Measurements from ENCODE around the gene RAB39A. TPM values are rescaled to one million over a fixed set of nuclear protein-coding genes. Genes with fewer than 3 reads are reported as not detected.
"Not testable (repeated sequence)": the region's sequence is repeated elsewhere in the genome, so short reads cannot be mapped to it uniquely, and the experiment has no call there.

RAB39A gene
- total and polyA plus RNA-seq, 3 experiments from 2014 or later = 0.11 to 0.20 TPM; not detected in 1

DNA sequence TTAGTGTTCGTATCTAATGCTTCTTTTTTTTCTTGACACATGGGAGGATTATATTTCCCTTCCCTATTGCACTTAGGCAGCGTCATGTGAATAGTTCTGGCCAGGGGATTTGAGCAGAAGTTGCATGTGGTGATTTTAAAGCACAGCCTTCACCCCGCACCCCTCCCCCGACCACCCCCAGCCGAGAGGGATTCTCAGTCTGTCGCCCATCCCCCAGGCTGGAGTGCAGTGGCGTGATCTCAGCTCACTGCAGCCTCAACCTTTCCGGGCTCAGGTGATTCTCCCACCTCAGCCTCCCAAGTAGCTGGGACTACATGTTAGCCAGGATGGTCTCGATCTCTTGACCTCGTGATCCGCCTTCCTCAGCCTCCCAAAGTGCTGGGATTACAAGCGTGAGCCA, 20.1 kb downstream of the RAB39A start:
- DNase-seq; H3K27ac ChIP-seq (ENCODE audit: low read depth, low read length); H3K4me3 Mint-ChIP-seq; H3K36me3 ChIP-seq (ENCODE audit: insufficient read depth, low read length); H3K4me1 ChIP-seq (ENCODE audit: insufficient read depth, low read length); POLR2A ChIA-PET; H3K36me3 Mint-ChIP-seq; H3K27ac Mint-ChIP-seq; H3K4me3 ChIP-seq (ENCODE audit: low read length); H3K4me1 Mint-ChIP-seq; H3K9me3 ChIP-seq (ENCODE audit: low read length); H3K9me3 Mint-ChIP-seq; H3K27me3 Mint-ChIP-seq; H3K27me3 ChIP-seq (ENCODE audit: insufficient read depth, low read length, poor library complexity, severe bottlenecking): not testable (repeated sequence)
- CTCF ChIA-PET = interaction anchor here (0.5 kb wide), 1 partner anchor 12 kb away, joined by 3 read pairs; no protein-coding TSS in a partner anchor

GRCh38 chr11:107951155-107951554, 22.9 kb downstream of the RAB39A start:
- H3K27me3 Mint-ChIP-seq = peaks cover 0 to 7% of the 10 kb centered on the region in 2 donors
- POLR2A ChIA-PET = no interaction called here
- CTCF ChIA-PET = no interaction called here
- H3K4me3 Mint-ChIP-seq = no peak overlapping the region
- Histone ChIP-seq H3K27me3 (ENCODE audit: insufficient read depth, low read length, poor library complexity, severe bottlenecking) (no peaks in the 10 kb centered on the region), H3K9me3 (ENCODE audit: low read length) (no peaks in the 10 kb centered on the region), H3K4me3 (ENCODE audit: low read length) (no peak overlapping the region), H3K27ac (ENCODE audit: low read depth, low read length) (no peak overlapping the region), H3K36me3 (ENCODE audit: insufficient read depth, low read length) (no peaks in the 10 kb centered on the region), H3K4me1 (ENCODE audit: insufficient read depth, low read length) (no peaks in the 10 kb centered on the region)
- no peaks in the 10 kb centered on the region for H3K9me3 Mint-ChIP-seq
- no peaks in the 10 kb centered on the region for H3K4me1 Mint-ChIP-seq
- no peaks in the 10 kb centered on the region for H3K36me3 Mint-ChIP-seq
- H3K27ac Mint-ChIP-seq = no peak overlapping the region
- no peak for DNase-seq

- no peak for DNase-seq
- no peaks in the 10 kb centered on the region for H3K9me3 ChIP-seq (ENCODE audit: low read length)
- no peaks in the 10 kb centered on the region for H3K4me1 ChIP-seq (ENCODE audit: insufficient read depth, low read length)
- H3K27me3 ChIP-seq (ENCODE audit: insufficient read depth, low read length, poor library complexity, severe bottlenecking) = no peaks in the 10 kb centered on the region
- H3K36me3 ChIP-seq (ENCODE audit: insufficient read depth, low read length) = no peaks in the 10 kb centered on the region
- Mint-ChIP-seq H3K4me3 (no peak overlapping the region), H3K9me3 (no peaks in the 10 kb centered on the region), H3K4me1 (no peaks in the 10 kb centered on the region), H3K36me3 (no peaks in the 10 kb centered on the region), H3K27ac (no peak overlapping the region), H3K27me3 (peaks cover 4 to 22% of the 10 kb centered on the region in 2 donors)
- CTCF ChIA-PET = no interaction called here
- H3K4me3 ChIP-seq (ENCODE audit: low read length) = no peak overlapping the region
- H3K27ac ChIP-seq (ENCODE audit: low read depth, low read length) = no peak overlapping the region
- POLR2A ChIA-PET = no interaction called here
Measured at GRCh38 chr11:107953446-107953845, 25.2 kb downstream of the RAB39A start.

DNA sequence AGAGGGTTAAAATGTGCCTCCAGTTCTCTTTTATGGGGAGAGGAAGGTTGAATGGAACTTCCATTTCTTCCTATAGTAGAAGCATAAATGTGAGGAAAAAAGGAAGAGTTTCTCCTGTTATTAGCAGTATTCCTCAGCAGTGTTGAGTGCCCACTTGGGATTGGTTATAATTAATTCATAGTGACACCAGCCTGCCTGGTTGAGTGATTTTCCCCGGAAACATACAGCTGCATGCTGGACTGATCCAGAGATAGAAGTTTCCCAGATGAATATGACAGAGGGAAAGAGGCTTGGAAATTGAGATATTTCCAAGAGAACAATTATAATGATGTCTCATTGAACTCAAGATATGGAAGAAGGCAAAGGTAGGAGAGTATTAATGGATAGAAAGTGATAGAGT, 28.3 kb downstream of the RAB39A start:
- ChIA-PET CTCF (no interaction called here), POLR2A (no interaction called here)
- Mint-ChIP-seq H3K4me1 (no peaks in the 10 kb centered on the region), H3K9me3 (no peaks in the 10 kb centered on the region), H3K4me3 (no peak overlapping the region), H3K27ac (no peak overlapping the region), H3K36me3 (no peaks in the 10 kb centered on the region), H3K27me3 (peaks cover 4 to 28% of the 10 kb centered on the region in 2 donors)
- H3K27ac ChIP-seq (ENCODE audit: low read depth, low read length) = no peak overlapping the region
- no peak overlapping the region for H3K4me3 ChIP-seq (ENCODE audit: low read length)
- H3K4me1 ChIP-seq (ENCODE audit: insufficient read depth, low read length) = no peaks in the 10 kb centered on the region
- no peaks in the 10 kb centered on the region for H3K36me3 ChIP-seq (ENCODE audit: insufficient read depth, low read length)
- no peak for DNase-seq
- no peaks in the 10 kb centered on the region for H3K9me3 ChIP-seq (ENCODE audit: low read length)
- no peaks in the 10 kb centered on the region for H3K27me3 ChIP-seq (ENCODE audit: insufficient read depth, low read length, poor library complexity, severe bottlenecking)

DNA sequence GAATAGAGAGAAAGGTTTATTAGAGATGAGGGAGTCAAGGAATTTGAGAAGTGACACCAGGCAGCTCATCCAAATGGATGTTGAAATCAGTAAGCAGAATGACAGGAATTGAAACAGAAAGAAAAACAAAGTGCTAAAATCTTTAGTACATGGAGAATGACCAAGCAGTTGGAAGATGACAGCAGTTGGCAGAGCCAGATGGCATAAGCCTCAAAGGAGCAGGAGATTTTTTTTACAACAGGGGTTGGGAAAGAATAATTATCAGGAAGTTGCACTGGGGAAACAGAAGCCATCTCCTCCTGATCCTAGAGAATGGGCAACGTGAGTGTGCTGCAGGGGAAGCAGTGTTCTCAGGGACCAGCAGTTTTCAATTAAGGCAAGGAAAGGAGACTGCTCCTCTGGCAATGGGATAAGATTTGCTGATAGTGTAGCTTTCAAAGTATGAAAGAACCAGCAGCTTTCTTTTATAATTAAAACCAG, 28.9 kb downstream of the RAB39A start:
- ChIA-PET POLR2A (no interaction called here), CTCF (no interaction called here)
- H3K27ac Mint-ChIP-seq = no peak overlapping the region
- H3K27me3 Mint-ChIP-seq = peaks cover 4 to 31% of the 10 kb centered on the region in 2 donors
- DNase-seq = no peak
- Histone ChIP-seq H3K4me1 (ENCODE audit: insufficient read depth, low read length) (no peaks in the 10 kb centered on the region), H3K27ac (ENCODE audit: low read depth, low read length) (no peak overlapping the region), H3K27me3 (ENCODE audit: insufficient read depth, low read length, poor library complexity, severe bottlenecking) (no peaks in the 10 kb centered on the region), H3K4me3 (ENCODE audit: low read length) (no peak overlapping the region), H3K9me3 (ENCODE audit: low read length) (no peaks in the 10 kb centered on the region), H3K36me3 (ENCODE audit: insufficient read depth, low read length) (no peaks in the 10 kb centered on the region)
- no peak overlapping the region for H3K4me3 Mint-ChIP-seq
- no peaks in the 10 kb centered on the region for H3K4me1 Mint-ChIP-seq
- H3K9me3 Mint-ChIP-seq = no peaks in the 10 kb centered on the region
- no peaks in the 10 kb centered on the region for H3K36me3 Mint-ChIP-seq

DNA sequence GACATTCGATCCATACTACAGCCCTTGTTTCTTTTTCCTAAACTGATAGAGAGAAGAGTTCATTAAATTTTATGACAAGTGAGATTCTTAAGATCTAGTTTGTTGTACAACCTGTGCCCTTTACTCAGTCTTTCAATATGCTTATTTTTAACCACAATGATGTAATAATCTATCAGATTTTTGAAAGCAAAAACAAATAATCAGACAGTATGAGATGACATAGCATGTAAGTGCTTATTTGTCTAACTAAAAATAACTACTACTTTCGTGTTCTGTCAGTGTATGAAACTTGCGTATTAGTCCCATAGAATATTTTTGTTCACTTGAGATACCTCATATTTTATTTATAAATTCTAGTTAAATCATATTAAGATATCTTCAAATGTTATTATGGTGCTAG, 33.2 kb downstream of the RAB39A start:
- Histone ChIP-seq H3K4me1 (ENCODE audit: insufficient read depth, low read length) (no peaks in the 10 kb centered on the region), H3K9me3 (ENCODE audit: low read length) (no peaks in the 10 kb centered on the region), H3K27me3 (ENCODE audit: insufficient read depth, low read length, poor library complexity, severe bottlenecking) (no peaks in the 10 kb centered on the region), H3K36me3 (ENCODE audit: insufficient read depth, low read length) (no peaks in the 10 kb centered on the region), H3K4me3 (ENCODE audit: low read length) (no peak overlapping the region), H3K27ac (ENCODE audit: low read depth, low read length) (no peak overlapping the region)
- H3K27me3 Mint-ChIP-seq = peaks cover 8 to 24% of the 10 kb centered on the region in 2 donors
- ChIA-PET POLR2A (no interaction called here), CTCF (no interaction called here)
- H3K36me3 Mint-ChIP-seq = no peaks in the 10 kb centered on the region
- no peak overlapping the region for H3K4me3 Mint-ChIP-seq
- H3K4me1 Mint-ChIP-seq = no peaks in the 10 kb centered on the region
- H3K9me3 Mint-ChIP-seq = no peaks in the 10 kb centered on the region
- DNase-seq = no peak
- H3K27ac Mint-ChIP-seq = no peak overlapping the region

DNA sequence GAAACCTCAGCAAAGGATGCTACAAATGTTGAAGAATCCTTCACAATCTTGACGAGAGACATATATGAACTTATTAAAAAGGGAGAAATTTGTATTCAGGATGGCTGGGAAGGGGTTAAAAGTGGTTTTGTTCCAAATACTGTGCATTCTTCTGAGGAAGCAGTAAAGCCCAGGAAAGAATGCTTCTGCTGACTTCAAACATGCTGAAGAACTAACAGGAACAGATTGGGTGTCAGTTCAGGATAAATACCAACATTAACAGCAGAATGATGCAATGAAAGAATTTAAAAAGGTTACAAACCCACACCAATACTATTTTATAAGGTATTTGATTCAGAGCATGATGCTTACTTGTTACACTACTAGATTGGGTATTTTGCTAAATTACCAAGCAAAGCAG, 33.9 kb downstream of the RAB39A start:
- CTCF ChIA-PET = no interaction called here
- Mint-ChIP-seq H3K36me3 (no peaks in the 10 kb centered on the region), H3K4me3 (no peak overlapping the region), H3K9me3 (no peaks in the 10 kb centered on the region), H3K4me1 (no peaks in the 10 kb centered on the region), H3K27ac (no peak overlapping the region), H3K27me3 (peaks cover 6 to 17% of the 10 kb centered on the region in 2 donors)
- POLR2A ChIA-PET = no interaction called here
- Histone ChIP-seq H3K4me1 (ENCODE audit: insufficient read depth, low read length) (no peaks in the 10 kb centered on the region), H3K36me3 (ENCODE audit: insufficient read depth, low read length) (no peaks in the 10 kb centered on the region), H3K27ac (ENCODE audit: low read depth, low read length) (no peak overlapping the region), H3K27me3 (ENCODE audit: insufficient read depth, low read length, poor library complexity, severe bottlenecking) (no peaks in the 10 kb centered on the region), H3K9me3 (ENCODE audit: low read length) (no peaks in the 10 kb centered on the region), H3K4me3 (ENCODE audit: low read length) (no peak overlapping the region)
- DNase-seq = no peak

DNA sequence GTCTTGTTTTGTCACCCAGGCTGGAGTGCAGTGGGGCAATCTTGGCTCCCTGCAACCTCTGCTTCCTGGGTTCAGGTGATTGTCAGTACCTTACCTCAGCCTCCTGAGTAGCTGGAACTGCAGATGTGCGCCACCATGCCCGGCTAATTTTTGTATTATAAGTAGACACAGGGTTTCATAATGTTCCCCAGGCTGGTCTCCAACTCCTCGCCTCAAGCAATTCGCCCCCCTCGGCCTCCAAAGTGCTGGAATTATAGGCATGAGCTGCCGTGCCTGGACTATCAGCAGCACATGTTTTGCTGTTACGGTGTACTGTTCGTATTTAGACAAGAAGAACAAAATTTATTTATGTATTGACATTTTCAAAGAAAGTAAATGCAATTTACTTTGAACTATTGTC, 34.8 kb downstream of the RAB39A start:
- no peaks in the 10 kb centered on the region for H3K9me3 ChIP-seq (ENCODE audit: low read length)
- no peak overlapping the region for H3K4me3 ChIP-seq (ENCODE audit: low read length)
- no peak for DNase-seq
- no peaks in the 10 kb centered on the region for H3K9me3 Mint-ChIP-seq
- no peaks in the 10 kb centered on the region for H3K4me1 Mint-ChIP-seq
- H3K27me3 Mint-ChIP-seq = peaks cover 6 to 18% of the 10 kb centered on the region in 2 donors
- H3K4me3 Mint-ChIP-seq = no peak overlapping the region
- H3K36me3 Mint-ChIP-seq = no peaks in the 10 kb centered on the region
- H3K27ac Mint-ChIP-seq = no peak overlapping the region
- no peaks in the 10 kb centered on the region for H3K4me1 ChIP-seq (ENCODE audit: insufficient read depth, low read length)
- ChIA-PET CTCF (no interaction called here), POLR2A (no interaction called here)
- H3K27ac ChIP-seq (ENCODE audit: low read depth, low read length) = no peak overlapping the region
- H3K27me3 ChIP-seq (ENCODE audit: insufficient read depth, low read length, poor library complexity, severe bottlenecking) = no peaks in the 10 kb centered on the region
- no peaks in the 10 kb centered on the region for H3K36me3 ChIP-seq (ENCODE audit: insufficient read depth, low read length)

DNA sequence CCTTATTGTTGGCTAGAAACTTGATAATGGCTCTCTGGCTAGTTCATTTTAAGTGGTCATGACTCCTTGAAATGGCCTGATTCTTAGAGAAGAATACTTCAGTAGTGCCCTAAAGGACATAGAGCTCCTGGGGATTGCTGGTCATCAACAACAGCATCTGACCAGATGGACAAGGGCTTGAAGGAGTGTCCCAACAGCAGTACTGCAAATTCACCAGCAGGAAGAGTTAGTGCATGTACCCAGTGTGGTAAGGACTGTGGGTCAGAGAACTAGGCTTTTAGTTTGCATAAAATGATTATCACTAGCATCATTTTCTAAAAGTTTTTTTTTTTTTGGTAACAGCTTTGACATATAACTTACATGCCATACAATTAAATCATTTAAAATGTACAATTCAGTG, 41.0 kb downstream of the RAB39A start:
- no peak overlapping the region for H3K27ac ChIP-seq (ENCODE audit: low read depth, low read length)
- no peaks in the 10 kb centered on the region for H3K9me3 ChIP-seq (ENCODE audit: low read length)
- H3K36me3 ChIP-seq (ENCODE audit: insufficient read depth, low read length) = no peaks in the 10 kb centered on the region
- H3K36me3 Mint-ChIP-seq = no peaks in the 10 kb centered on the region
- no peaks in the 10 kb centered on the region for H3K9me3 Mint-ChIP-seq
- no peaks in the 10 kb centered on the region for H3K4me1 ChIP-seq (ENCODE audit: insufficient read depth, low read length)
- no peak for DNase-seq
- no peaks in the 10 kb centered on the region for H3K27me3 ChIP-seq (ENCODE audit: insufficient read depth, low read length, poor library complexity, severe bottlenecking)
- H3K27me3 Mint-ChIP-seq = peaks cover 0 to 28% of the 10 kb centered on the region in 2 donors
- H3K27ac Mint-ChIP-seq = peak overlapping the region in 1 of 8 donors; percentile 21
- CTCF ChIA-PET = no interaction called here
- no peak overlapping the region for H3K4me3 ChIP-seq (ENCODE audit: low read length)
- no peaks in the 10 kb centered on the region for H3K4me1 Mint-ChIP-seq
- POLR2A ChIA-PET = no interaction called here
- H3K4me3 Mint-ChIP-seq = peak overlapping the region in 1 of 7 donors; percentile 27

Data from CD8-positive, alpha-beta memory T cell (primary cell).